ENCODE data around the gene ADAMTSL3. TPM values are rescaled to one million over a fixed set of nuclear protein-coding genes. Genes with fewer than 3 reads are reported as not detected.

The ADAMTSL3 gene
- total RNA-seq, 1 experiment from 2014 or later = 0.05 TPM

GRCh38 chr15:83612226-83612625 lies 41.7 kb upstream of the ADAMTSL3 start:
- ATAC-seq = no peak

More at GRCh38 chr15:83612226-83612625, 41.7 kb upstream of the ADAMTSL3 start:
- DNase-seq (ENCODE audit: low read depth, low spot score) = no peak
- no peak overlapping the region for H2AFZ ChIP-seq (ENCODE audit: low read depth, low read length, poor library complexity, severe bottlenecking)
- no TSS peak for BruUV-seq (replicated peaks)
- TF ChIP-seq SRF (IDR thresholded peaks at IDR 0.05; ENCODE audit: low read depth) (no peak), RAD21 (IDR thresholded peaks at IDR 0.05; ENCODE audit: low read depth) (no peak), REST (IDR thresholded peaks at IDR 0.05; ENCODE audit: low read depth) (no peak)
- intact Hi-C loops (cut with micrococcal nuclease) = no loop called here
- no peak overlapping the region for H3K27ac ChIP-seq (ENCODE audit: low read depth, low read length)
- H3K9me2 ChIP-seq (ENCODE audit: insufficient read depth) = no peaks in the 10 kb centered on the region
- H3K4me1 ChIP-seq (ENCODE audit: control insufficient read depth in 1 of 2, insufficient read depth in 2 of 2, low read length in 2 of 2) = no peaks in the 10 kb centered on the region
- no peaks in the 10 kb centered on the region for H3K36me3 ChIP-seq (ENCODE audit: control insufficient read depth in 1 of 2, insufficient read depth in 2 of 2, low read length in 2 of 2)
- ChIA-PET CTCF (no interaction called here), POLR2A (no interaction called here), RAD21 (ENCODE audit: low non-redundant PET in 1 of 2, low total read pairs in 2 of 2, uncharacterized antibody in 2 of 2, unreplicated experiment in 2 of 2) (no interaction called here)
- H4K20me1 ChIP-seq (ENCODE audit: insufficient read depth) = no peaks in the 10 kb centered on the region
- H3K9me3 ChIP-seq (ENCODE audit: control insufficient read depth in 1 of 2, insufficient read depth in 1 of 2, low read depth in 1 of 2, low read length in 2 of 2) = no peaks in the 10 kb centered on the region
- H3K9ac ChIP-seq (ENCODE audit: low read length) = no peak overlapping the region
- 0 out of 2 replicates have a peak, but pooled peaks cover 3% of the 10 kb centered on the region for H3K27me3 ChIP-seq (ENCODE audit: insufficient read depth, low read length)
- H3K4me3 ChIP-seq (replicated peaks in 1 of 2; ENCODE audit: low read depth in 1 of 2, low read length in 2 of 2) = no peak overlapping the region
- H3K4me2 ChIP-seq (ENCODE audit: low read length) = no peak overlapping the region
- H3K79me2 ChIP-seq (ENCODE audit: insufficient read depth, low read length) = no peaks in the 10 kb centered on the region

Data from HCT116 (cell line).